GM18867 (cell line): ENCODE results near the gene MYT1.
"Not testable (repeated sequence)": the region's sequence is repeated elsewhere in the genome, so short reads cannot be mapped to it uniquely, and the experiment has no call there.

Experiments
- ATAC-seq: cut with Tn5 transposase; IDR thresholded peaks from one replicate; pipeline ENCODE4 v1.9.1; 2021; ENCODE audit warnings: mild to moderate bottlenecking, moderate library complexity; ENCODE audit not compliant: unreplicated experiment

Gene MYT1

GRCh38 chr20:64261138-64261537 lies 96.9 kb downstream of the MYT1 start:
- ATAC-seq: no peak

GRCh38 chr20:64264091-64264490 lies 99.8 kb downstream of the MYT1 start:
- ATAC-seq: no peak

GRCh38 chr20:64265201-64265600 lies 100.9 kb downstream of the MYT1 start:
- ATAC-seq: no peak

- ATAC-seq: no peak
Observed at GRCh38 chr20:64266988-64267387, 102.7 kb downstream of the MYT1 start.

- no peak for ATAC-seq
Observed at GRCh38 chr20:64268174-64268573, 103.9 kb downstream of the MYT1 start.

- no peak for ATAC-seq
Observed at GRCh38 chr20:64269604-64270411, 105.6 kb downstream of the MYT1 start.

GRCh38 chr20:64271636-64272035 lies 107.4 kb downstream of the MYT1 start:
- no peak for ATAC-seq

- no peak for ATAC-seq
Observed at GRCh38 chr20:64273109-64273508, 108.9 kb downstream of the MYT1 start.

GRCh38 chr20:64276817-64277216 lies 112.6 kb downstream of the MYT1 start:
- no peak for ATAC-seq

GRCh38 chr20:64277571-64278316 lies 113.5 kb downstream of the MYT1 start:
- no peak for ATAC-seq

- ATAC-seq: no peak
Observed at GRCh38 chr20:64278317-64278681, 114.0 kb downstream of the MYT1 start.

GRCh38 chr20:64279826-64280459 lies 115.7 kb downstream of the MYT1 start:
- no peak for ATAC-seq

- no peak for ATAC-seq
Observed at GRCh38 chr20:64280460-64280843, 116.2 kb downstream of the MYT1 start.

GRCh38 chr20:64283646-64284045 lies 119.4 kb downstream of the MYT1 start:
- no peak for ATAC-seq

GRCh38 chr20:64285579-64286446 lies 121.6 kb downstream of the MYT1 start:
- peak; percentile 91 for ATAC-seq

- not testable (repeated sequence) for ATAC-seq
Observed at GRCh38 chr20:64286447-64287263, 122.4 kb downstream of the MYT1 start.

GRCh38 chr20:64287264-64287590 lies 123.0 kb downstream of the MYT1 start:
- not testable (repeated sequence) for ATAC-seq
